Natural killer cell (primary cell): ENCODE results near the gene COX8A. TPM values are rescaled to one million over a fixed set of nuclear protein-coding genes. Genes with fewer than 3 reads are reported as not detected.
A peak's percentile ranks its signal among the peaks of the same experiment; 100 is the strongest.

ENCODE experiments used
- ATAC-seq, 3 donors: fragments of 150-1000 bp in 2 of 3; fragments of 200-7000 bp in 1 of 3; cut with Tn5 transposase; 1 replicate in 1 of 3; 2 replicates in 2 of 3; pipeline ENCODE4 v1.10.0; 2021; ENCODE audit warnings: mild to moderate bottlenecking in 2 of 3, moderate library complexity in 2 of 3
- DNase-seq, 2 donors: peaks; one replicate each; pipeline versions ENCODE4 v3.0.0 to v3.0.0-alpha.2; 2013 to 2021; ENCODE audit warnings: mixed read lengths in 1 of 2
- H3K27ac ChIP-seq: one replicate; pipeline ENCODE4 v1.5.1; 2013; ENCODE audit warnings: mild to moderate bottlenecking, low read length
- H3K27me3 ChIP-seq: one replicate; pipeline ENCODE4 v1.6.1; 2013; ENCODE audit warnings: low read length; ENCODE audit not compliant: control insufficient read depth, insufficient read depth
- H3K36me3 ChIP-seq: one replicate; pipeline ENCODE4 v1.6.1; 2013; ENCODE audit warnings: low read length; ENCODE audit not compliant: control insufficient read depth, insufficient read depth
- H3K4me1 ChIP-seq: one replicate; pipeline ENCODE4 v1.6.1; 2013; ENCODE audit warnings: low read length; ENCODE audit not compliant: control insufficient read depth, insufficient read depth
- H3K4me3 ChIP-seq: one replicate; pipeline ENCODE4 v1.5.1; 2013; ENCODE audit warnings: low read length
- H3K9me3 ChIP-seq: one replicate; pipeline ENCODE4 v1.6.1; 2013; ENCODE audit warnings: low read length; ENCODE audit not compliant: control insufficient read depth, insufficient read depth
- H3K27ac Mint-ChIP-seq, 2 donors: one replicate each; pipeline ENCODE4 v1.8.0; 2022; ENCODE audit warnings: mild to moderate bottlenecking in 2 of 2, mixed read lengths in 2 of 2, moderate library complexity in 1 of 2
- H3K27me3 Mint-ChIP-seq, 2 donors: one replicate each; pipeline ENCODE4 v1.8.0; 2022; ENCODE audit warnings: low read depth in 2 of 2, mixed read lengths in 2 of 2
- H3K36me3 Mint-ChIP-seq: one replicate; pipeline ENCODE4 v1.8.0; 2022; ENCODE audit warnings: mixed read lengths
- H3K4me1 Mint-ChIP-seq, 2 donors: one replicate each; pipeline ENCODE4 v1.8.0; 2022; ENCODE audit warnings: mixed read lengths in 2 of 2
- H3K4me3 Mint-ChIP-seq: one replicate; pipeline ENCODE4 v1.8.0; 2022; ENCODE audit warnings: mild to moderate bottlenecking, moderate library complexity, mixed read lengths
- H3K9me3 Mint-ChIP-seq, 2 donors: one replicate each; pipeline ENCODE4 v1.8.0; 2022; ENCODE audit warnings: mixed read lengths in 2 of 2
- CTCF ChIP-seq: fragments of 200-600 bp; IDR thresholded peaks from one replicate; pipeline ENCODE4 v1.8.0; 2022; ENCODE audit warnings: antibody characterized with exemption
- WGBS: methylation state at CpG from one replicate; pipeline ENCODE4 v1.1.7; 2013; ENCODE audit warnings: missing lambda C conversion rate; ENCODE audit not compliant: insufficient coverage; 5-methylcytosine and 5-hydroxymethylcytosine counted together
- intact Hi-C: fragments of 100-400 bp; cut with micrococcal nuclease; formaldehyde crosslinking; loops from one replicate; pipeline ENCODE4 v1.14.2; 2022
- total RNA-seq, 4 donors: library from RNA; stranded (reverse); fragments of 120-200 nt in 1 of 4; gene quantifications; one replicate each; pipeline versions ENCODE4 v1.2.3 to v1.2.4, GENCODE V29; 2013 to 2022

The COX8A gene
- total RNA-seq, 3 donors from 2014 or later (not counting 1 experiment from before 2014, with no cell fraction given): 143 to 166 (median 145) TPM

- H3K4me3 ChIP-seq: peak overlapping the region; percentile 18
- WGBS: 20% methylated on average over 60 of the region's 60 CpGs
Measured at GRCh38 chr11:64000740-64001483, 26.5 kb downstream of the COX8A start.

GRCh38 chr11:64001484-64002420 lies 27.3 kb downstream of the COX8A start:
- ATAC-seq (no peak), DNase-seq (no peak)
- intact Hi-C loops: loop anchor here (2.0 kb wide), 1 partner anchor 147 kb away; no protein-coding TSS in a partner anchor
- WGBS: 48% methylated on average over 23 of the region's 23 CpGs
- TF ChIP-seq CTCF: no peak
- Histone ChIP-seq H3K4me3 (no peak overlapping the region), H3K36me3 (peaks cover 16% of the 10 kb centered on the region), H3K27ac (no peak overlapping the region), H3K27me3 (peaks cover 4% of the 10 kb centered on the region), H3K9me3 (no peaks in the 10 kb centered on the region), H3K4me1 (peaks cover 19% of the 10 kb centered on the region)
- Mint-ChIP-seq H3K4me3 (peak overlapping the region; percentile 54), H3K4me1 (peaks cover 0 to 18% of the 10 kb centered on the region in 2 donors), H3K36me3 (no peaks in the 10 kb centered on the region), H3K27me3 (peaks cover 7 to 28% of the 10 kb centered on the region in 2 donors), H3K27ac (no peak overlapping the region), H3K9me3 (no peaks in the 10 kb centered on the region)

More at GRCh38 chr11:64000740-64001483, 26.5 kb downstream of the COX8A start:
- intact Hi-C loops: loop anchor here (2.0 kb wide), 1 partner anchor 148 kb away; no protein-coding TSS in a partner anchor
- H3K36me3 Mint-ChIP-seq: no peaks in the 10 kb centered on the region
- Histone ChIP-seq H3K9me3 (no peaks in the 10 kb centered on the region), H3K27me3 (peaks cover 4% of the 10 kb centered on the region), H3K4me1 (peaks cover 19% of the 10 kb centered on the region), H3K36me3 (peaks cover 21% of the 10 kb centered on the region), H3K27ac (no peak overlapping the region)
- ATAC-seq: no peak
- DNase-seq: no peak
- peaks cover 0 to 15% of the 10 kb centered on the region in 2 donors for H3K4me1 Mint-ChIP-seq
- H3K4me3 Mint-ChIP-seq: peak overlapping the region; percentile 54
- no peak overlapping the region for H3K27ac Mint-ChIP-seq
- peaks cover 6 to 22% of the 10 kb centered on the region in 2 donors for H3K27me3 Mint-ChIP-seq
- TF ChIP-seq CTCF: peak; percentile 39
- H3K9me3 Mint-ChIP-seq: no peaks in the 10 kb centered on the region

GRCh38 chr11:64003807-64004589 lies 29.6 kb downstream of the COX8A start:
- Mint-ChIP-seq H3K27ac (no peak overlapping the region), H3K4me1 (peaks cover 13 to 20% of the 10 kb centered on the region in 2 donors), H3K4me3 (no peak overlapping the region), H3K36me3 (no peaks in the 10 kb centered on the region), H3K9me3 (no peaks in the 10 kb centered on the region), H3K27me3 (peaks cover 22 to 42% of the 10 kb centered on the region in 2 donors)
- no peak for DNase-seq
- intact Hi-C loops: no loop called here
- peaks cover 31% of the 10 kb centered on the region for H3K4me1 ChIP-seq
- H3K36me3 ChIP-seq: no peaks in the 10 kb centered on the region
- TF ChIP-seq CTCF: no peak
- no peaks in the 10 kb centered on the region for H3K9me3 ChIP-seq
- no peak for ATAC-seq
- H3K27me3 ChIP-seq: peaks cover 13% of the 10 kb centered on the region
- WGBS: 70% methylated on average over 23 of the region's 23 CpGs
- no peak overlapping the region for H3K4me3 ChIP-seq
- no peak overlapping the region for H3K27ac ChIP-seq
